NB4 (cell line): Measurements from ENCODE around the gene ACTRT2.

Experiments
- MYC ChIP-seq: IDR thresholded peaks from 2 replicates; pipeline ENCODE4 v1.6.1; 2011; ENCODE audit warnings: low read depth, low read length
- POLR2A ChIP-seq: IDR thresholded peaks from 2 replicates; pipeline ENCODE4 v1.6.1; 2011; ENCODE audit warnings: mild to moderate bottlenecking; ENCODE audit not compliant: insufficient read length; ENCODE audit errors: extremely low read depth
- TF ChIP-seq, protein P1 (sequence below): IDR thresholded peaks from one replicate; pipeline ENCODE4 v1.5.1; 2012; ENCODE audit warnings: low read depth, low read length
- TF ChIP-seq, protein P2 (sequence below): IDR thresholded peaks from 2 replicates; pipeline ENCODE4 v1.6.1; 2011; ENCODE audit warnings: low read depth, low read length

DNA sequence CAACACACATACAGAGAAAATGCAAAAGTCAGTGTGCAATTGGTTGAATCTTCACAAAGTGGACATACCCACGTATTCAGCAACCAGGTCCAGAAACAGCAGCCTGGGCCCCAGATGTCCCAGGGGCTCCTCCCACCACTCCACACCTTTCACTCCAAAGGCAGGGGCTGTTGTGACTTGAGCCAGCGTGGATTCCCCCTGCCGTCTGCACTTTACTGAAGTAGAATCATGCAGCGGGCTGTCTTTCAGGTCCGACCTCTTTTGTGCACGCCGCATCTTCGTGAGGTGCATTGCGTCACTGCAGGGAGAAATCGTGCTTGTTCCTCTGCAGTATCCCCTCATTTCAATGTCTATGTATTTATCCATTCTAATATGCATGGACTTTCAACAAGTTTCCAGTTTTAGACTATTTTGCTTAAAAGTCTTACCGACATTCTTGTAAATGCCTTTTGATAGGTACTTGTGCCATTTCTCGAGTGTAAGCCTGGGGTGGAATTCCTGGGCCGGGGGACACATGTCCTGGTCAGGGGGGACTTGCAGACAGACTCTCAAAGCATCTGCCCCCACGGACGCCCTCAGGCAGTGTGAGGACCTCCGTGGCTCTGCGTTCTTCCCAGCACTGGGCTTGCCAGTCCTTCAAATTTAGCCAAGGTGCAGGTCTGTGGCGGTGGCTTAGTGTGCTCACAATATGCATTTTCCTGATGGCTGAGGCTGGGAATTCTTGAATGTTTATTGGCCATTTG lies 29.3 kb upstream of the ACTRT2 start:
- TF ChIP-seq POLR2A (no peak), MYC (no peak)
- TF ChIP-seq, protein P1, sequence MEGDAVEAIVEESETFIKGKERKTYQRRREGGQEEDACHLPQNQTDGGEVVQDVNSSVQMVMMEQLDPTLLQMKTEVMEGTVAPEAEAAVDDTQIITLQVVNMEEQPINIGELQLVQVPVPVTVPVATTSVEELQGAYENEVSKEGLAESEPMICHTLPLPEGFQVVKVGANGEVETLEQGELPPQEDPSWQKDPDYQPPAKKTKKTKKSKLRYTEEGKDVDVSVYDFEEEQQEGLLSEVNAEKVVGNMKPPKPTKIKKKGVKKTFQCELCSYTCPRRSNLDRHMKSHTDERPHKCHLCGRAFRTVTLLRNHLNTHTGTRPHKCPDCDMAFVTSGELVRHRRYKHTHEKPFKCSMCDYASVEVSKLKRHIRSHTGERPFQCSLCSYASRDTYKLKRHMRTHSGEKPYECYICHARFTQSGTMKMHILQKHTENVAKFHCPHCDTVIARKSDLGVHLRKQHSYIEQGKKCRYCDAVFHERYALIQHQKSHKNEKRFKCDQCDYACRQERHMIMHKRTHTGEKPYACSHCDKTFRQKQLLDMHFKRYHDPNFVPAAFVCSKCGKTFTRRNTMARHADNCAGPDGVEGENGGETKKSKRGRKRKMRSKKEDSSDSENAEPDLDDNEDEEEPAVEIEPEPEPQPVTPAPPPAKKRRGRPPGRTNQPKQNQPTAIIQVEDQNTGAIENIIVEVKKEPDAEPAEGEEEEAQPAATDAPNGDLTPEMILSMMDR: no peak
- TF ChIP-seq, protein P2, sequence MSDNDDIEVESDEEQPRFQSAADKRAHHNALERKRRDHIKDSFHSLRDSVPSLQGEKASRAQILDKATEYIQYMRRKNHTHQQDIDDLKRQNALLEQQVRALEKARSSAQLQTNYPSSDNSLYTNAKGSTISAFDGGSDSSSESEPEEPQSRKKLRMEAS: no peak
